ENCODE results near the gene GCKR.

GRCh38 chr2:27518782-27519113 is 22.1 kb downstream of the GCKR start:
- TF ChIP-seq POLR2A (IDR thresholded peaks at IDR 0.05; ENCODE audit: low read length): no peak
- no peak for TF ChIP-seq GATA1 (IDR thresholded peaks at IDR 0.05; ENCODE audit: low read depth, low read length)

All from erythroblast (primary cell).